LoVo (cell line): ENCODE data around the gene GABRR2.
A peak's percentile ranks its signal among the peaks of the same experiment; 100 is the strongest.
"Not testable (repeated sequence)": the region's sequence is repeated elsewhere in the genome, so short reads cannot be mapped to it uniquely, and the experiment has no call there.

Experiments used
- DNase-seq: peaks from one replicate; pipeline ENCODE4 v3.0.0-alpha.2; 2016; ENCODE audit warnings: low spot score

The GABRR2 gene

DNA sequence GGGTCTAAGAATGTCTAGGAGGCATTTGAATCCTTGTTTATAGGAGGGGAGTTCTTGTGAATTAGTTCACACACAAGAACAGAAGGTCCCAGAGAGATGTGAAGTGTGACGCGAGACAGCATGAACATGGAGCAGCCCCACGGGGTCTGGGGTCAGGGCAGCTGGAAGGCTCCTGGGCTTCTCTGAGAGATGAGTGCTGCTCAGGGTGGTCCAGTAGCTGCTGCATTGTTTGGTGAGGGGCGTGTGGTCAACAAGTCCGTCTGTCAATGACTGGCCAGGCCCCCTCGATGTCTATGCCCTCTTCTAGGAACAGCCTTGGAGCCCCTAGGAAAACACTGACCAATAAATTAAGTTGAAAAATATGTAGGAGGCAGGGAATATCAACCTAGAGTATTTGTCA, 57.8 kb downstream of the GABRR2 start:
- no peak for DNase-seq

GRCh38 chr6:89255417-89255816, 59.7 kb downstream of the GABRR2 start:
- DNase-seq, result no peak

DNA sequence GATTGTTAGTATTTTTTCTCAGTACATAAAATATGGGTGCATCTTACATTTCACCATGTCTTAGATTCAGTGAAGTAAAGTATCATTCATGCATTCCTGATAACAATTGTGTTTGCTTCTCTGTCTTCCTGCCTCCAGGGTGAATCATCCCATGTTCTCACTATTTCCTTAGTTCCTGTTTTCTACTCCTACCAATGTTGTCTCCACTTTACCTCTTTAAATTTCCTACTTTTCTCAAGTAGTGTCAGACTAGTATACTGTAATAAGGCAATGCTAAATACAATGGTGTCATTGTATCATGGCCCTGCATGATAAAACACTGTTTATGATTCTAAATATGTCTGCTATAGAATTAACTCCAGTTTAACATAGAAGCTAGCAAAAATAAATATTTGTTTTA, 60.5 kb downstream of the GABRR2 start:
- no peak for DNase-seq

DNA sequence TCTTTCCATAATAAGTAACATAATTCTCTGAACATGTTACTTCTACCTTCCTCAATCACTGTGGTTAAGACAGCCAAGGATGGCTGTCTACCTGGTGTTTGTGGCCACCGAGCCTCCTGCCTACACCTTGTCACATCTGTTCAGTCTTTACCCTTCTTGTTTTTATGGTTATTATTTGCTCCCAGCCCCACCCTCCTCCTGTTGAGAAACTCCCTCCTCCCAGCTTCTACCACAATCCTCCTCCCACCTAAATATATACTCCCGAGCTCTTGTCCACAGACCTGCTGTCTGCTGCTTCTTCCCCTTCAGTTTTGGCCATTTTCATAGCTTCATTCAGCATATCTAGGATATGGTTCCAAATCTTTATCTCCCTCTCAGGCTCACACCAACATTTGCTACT, 62.2 kb downstream of the GABRR2 start:
- no peak for DNase-seq

GRCh38 chr6:89251976-89252375, 63.1 kb downstream of the GABRR2 start:
- no peak for DNase-seq

GRCh38 chr6:89251170-89251569, 63.9 kb downstream of the GABRR2 start:
- no peak for DNase-seq

GRCh38 chr6:89250239-89250638, 64.9 kb downstream of the GABRR2 start:
- DNase-seq, result no peak

DNA sequence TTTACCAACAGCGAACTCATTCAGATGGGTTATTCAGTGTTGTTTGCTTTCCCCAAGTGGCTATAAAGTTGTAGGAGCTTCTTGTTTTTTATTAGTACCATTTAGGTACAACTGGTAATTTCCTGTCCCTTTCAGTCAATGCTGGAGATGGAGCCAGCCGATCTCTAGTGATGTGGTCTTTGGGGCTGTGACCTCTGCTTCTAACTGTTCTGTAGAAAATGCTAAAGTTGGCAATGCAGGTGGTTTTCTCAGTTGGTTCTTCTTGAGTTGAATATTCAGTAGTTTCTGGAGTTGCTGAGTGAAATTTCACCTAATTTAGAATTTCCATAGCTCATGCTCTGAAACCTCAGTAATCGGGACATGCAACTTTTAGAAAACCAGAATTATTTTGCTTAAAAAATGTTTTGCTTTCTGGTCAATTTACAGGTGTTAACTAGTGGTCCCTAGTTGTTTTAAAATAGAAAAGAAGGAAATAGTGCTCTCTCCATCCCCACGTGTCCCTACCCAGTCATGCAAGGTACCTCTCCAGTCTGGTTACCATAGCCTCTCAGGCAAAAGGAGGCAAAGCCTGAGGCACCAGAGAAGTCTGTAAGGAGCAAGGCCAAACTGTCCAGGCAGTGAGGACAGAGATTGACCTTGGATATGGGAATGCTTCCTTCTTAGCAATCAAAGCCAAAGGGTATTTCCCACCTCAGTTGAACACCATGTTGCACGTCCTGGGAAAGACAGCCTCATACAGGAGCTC, 70.7 kb downstream of the GABRR2 start:
- DNase-seq, result no peak

- DNase-seq, result no peak
Measured at GRCh38 chr6:89243331-89243629, 71.8 kb downstream of the GABRR2 start.

GRCh38 chr6:89242574-89243330, 72.3 kb downstream of the GABRR2 start:
- peak; percentile 52 for DNase-seq

GRCh38 chr6:89239338-89239737, 75.8 kb downstream of the GABRR2 start:
- DNase-seq, result no peak

GRCh38 chr6:89237158-89237557, 77.9 kb downstream of the GABRR2 start:
- peak; percentile 28 for DNase-seq

DNA sequence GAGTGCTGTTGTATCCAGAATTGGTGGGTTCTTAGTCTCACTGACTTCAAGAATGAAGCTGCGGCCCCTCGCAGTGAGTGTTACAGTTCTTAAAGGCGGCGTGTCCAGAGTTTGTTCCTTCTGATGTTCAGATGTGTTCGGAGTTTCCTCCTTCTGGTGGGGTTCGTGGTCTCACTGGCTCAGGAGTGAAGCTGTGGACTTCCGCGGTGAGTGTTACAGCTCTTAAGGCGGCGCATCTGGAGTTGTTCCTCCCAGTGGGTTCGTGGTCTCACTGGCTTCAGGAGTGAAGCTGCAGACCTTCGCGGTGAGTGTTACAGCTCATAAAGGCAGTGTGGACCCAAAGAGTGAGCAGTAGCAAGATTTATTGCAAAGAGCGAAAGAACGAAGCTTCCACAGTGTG, 81.5 kb downstream of the GABRR2 start:
- DNase-seq, result not testable (repeated sequence)

- no peak for DNase-seq
Measured at GRCh38 chr6:89222712-89223039, 92.4 kb downstream of the GABRR2 start.

DNA sequence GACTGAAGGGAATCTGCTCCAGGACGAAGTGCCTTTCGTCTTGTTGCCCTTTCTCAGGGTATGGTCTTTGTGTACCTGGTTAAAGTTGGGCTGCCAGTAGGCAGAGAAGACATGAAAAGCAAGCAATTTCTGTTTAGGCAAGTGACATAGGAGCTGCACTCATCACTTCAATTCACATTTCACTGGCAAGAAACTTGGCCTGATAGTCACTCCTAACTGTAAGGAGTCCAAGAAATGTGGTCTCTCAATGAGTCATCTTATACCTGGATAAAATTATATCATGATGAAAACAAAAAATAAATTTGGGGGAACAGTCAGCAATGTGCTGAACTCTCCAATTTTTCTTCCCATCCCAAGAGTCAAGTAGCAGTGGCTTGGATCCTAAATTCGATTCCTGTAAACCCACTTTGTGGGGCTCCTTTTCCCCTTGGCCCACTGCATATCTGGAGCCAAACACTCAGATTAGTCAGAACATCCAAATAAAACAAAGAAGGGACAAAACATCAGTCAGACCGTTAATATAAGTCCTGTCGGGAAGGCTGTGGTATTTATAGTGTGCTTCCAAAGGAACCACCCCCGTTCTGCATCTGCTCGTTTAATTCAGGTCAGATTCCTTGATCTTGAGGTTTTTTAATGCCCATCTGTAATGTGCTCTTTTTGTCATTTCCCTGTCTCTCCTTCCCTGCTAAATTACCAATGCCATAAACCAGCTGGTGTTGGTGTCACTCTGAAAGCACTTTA, 93.0 kb downstream of the GABRR2 start:
- no peak for DNase-seq

DNA sequence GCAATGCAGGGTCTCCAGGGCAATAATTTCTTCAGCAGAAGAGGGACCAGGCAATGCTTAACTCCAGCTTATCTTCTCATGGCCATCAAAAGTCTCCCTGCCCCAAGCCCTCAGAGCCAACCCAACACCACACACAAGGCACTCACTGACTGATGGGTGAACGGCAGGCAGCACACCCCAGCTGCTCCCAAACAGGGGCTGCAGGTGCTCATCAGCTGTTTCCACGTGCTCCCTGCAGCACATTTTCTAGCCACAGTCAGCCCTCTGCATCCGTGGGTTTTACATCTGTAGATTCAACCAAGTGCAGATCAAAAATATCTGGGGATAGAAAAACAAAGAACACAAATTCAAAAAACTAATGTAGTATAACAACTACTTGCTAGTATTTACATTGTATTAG, 94.0 kb downstream of the GABRR2 start:
- no peak for DNase-seq

- DNase-seq, result no peak
Measured at GRCh38 chr6:89217299-89217910, 97.7 kb downstream of the GABRR2 start, which contains the start of gene GABRR1. GABRR1 (minus strand) TSS chr6:89217358; CDS start chr6:89217322, 36 bp downstream.

GRCh38 chr6:89216411-89216810, 98.7 kb downstream of the GABRR2 start:
- DNase-seq, result no peak

GRCh38 chr6:89215391-89215790, 99.7 kb downstream of the GABRR2 start:
- DNase-seq, result no peak

DNA sequence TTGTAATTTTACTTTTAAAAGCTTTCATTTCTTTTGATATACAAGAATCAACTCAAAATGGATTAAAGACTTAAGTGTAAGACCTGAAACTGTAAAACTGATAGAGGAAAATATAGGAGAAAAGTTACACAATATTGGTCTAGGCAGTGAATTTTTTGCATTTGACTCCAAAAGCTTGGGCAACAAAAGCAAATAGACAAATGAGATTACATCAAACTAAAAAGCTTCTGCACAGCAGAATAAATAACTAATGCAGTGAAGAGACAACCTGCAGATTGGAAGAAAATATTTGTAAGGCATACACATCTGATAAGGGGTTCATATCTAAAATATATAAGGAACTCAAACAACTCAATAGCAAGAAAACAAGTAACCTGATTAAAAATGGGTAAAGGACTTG, 100.9 kb downstream of the GABRR2 start:
- no peak for DNase-seq

DNA sequence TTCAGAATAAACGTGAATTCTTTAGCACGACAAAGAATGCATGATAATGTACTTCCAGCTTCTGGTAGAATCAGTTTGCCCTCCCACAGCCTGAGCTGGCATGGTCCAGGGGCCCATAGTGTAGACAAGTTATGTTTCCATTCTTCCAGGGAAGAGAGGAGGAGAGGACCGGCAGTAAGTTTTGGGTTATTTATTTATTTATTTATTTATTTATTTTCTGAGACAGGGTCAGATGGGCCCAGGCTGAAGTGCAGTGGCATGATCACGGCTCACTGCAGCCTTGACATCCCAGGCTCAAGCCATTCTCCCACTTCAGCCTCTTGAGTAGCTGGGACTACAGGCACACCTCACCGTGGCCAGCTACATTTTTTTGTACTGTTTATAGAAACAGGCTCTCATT, 102.6 kb downstream of the GABRR2 start:
- no peak for DNase-seq

DNA sequence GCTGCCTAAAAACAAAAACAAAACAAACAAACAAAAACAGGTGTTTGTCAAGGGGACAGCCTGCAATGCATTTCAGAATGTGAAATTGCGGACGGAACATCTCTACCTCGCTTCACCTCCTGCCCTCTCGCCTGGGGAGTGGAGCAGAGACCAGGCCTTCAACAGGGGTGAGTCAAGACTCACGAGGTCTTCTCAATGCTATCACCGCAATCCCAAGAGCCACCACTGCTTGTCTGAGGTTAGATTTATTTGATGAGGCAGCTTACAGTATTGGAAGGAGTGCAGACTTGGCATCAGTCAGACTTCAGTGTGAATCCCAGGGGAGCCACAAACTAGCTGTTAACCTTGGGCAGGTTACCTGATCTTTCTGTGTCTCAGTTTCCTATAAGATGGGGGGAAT, 105.6 kb downstream of the GABRR2 start:
- DNase-seq, result no peak

GRCh38 chr6:89208551-89208950, 106.5 kb downstream of the GABRR2 start:
- no peak for DNase-seq
